Stomach (tissue), 9 donors: ENCODE results near the gene DNAH14. TPM values are rescaled to one million over a fixed set of nuclear protein-coding genes. Genes with fewer than 3 reads are reported as not detected.
"Not testable (repeated sequence)": the region's sequence is repeated elsewhere in the genome, so short reads cannot be mapped to it uniquely, and the experiment has no call there.

Source experiments
- DNase-seq, 2 donors: peaks; one replicate each; pipeline versions ENCODE4 v3.0.0 to v3.0.0-alpha.2; 2013 to 2019
- H3K27ac ChIP-seq, 5 donors: fragments of 200-600 bp in 4 of 5; sonication (generic) in 4 of 5; one replicate each; pipeline ENCODE4 v1.5.1; 2013 to 2019; ENCODE audit warnings: mild to moderate bottlenecking in 1 of 5, moderate library complexity in 1 of 5
- H3K27me3 ChIP-seq, 3 donors: fragments of 200-600 bp; sonication (generic); one replicate each; pipeline ENCODE4 v1.5.1; 2017 to 2019; ENCODE audit warnings: mixed run types in 1 of 3
- H3K36me3 ChIP-seq, 4 donors: fragments of 200-600 bp; sonication (generic); 1 replicate in 3 of 4; 2 replicates in 1 of 4; pipeline ENCODE4 v1.5.1; 2016 to 2019
- H3K4me1 ChIP-seq, 4 donors: fragments of 200-600 bp; sonication (generic); one replicate each; pipeline ENCODE4 v1.5.1; 2016 to 2019
- H3K4me3 ChIP-seq, 4 donors: fragments of 200-600 bp; sonication (generic) in 3 of 4; one replicate each; pipeline ENCODE4 v1.5.1; 2016 to 2019; ENCODE audit warnings: mild to moderate bottlenecking in 1 of 4
- H3K9me3 ChIP-seq, 4 donors: fragments of 200-600 bp; sonication (generic); one replicate each; pipeline ENCODE4 v1.5.1; 2016 to 2019
- EP300 ChIP-seq: sonication (generic); formaldehyde crosslinking; IDR thresholded peaks from one replicate; pipeline ENCODE4 v1.6.1; 2017; ENCODE audit warnings: antibody characterized with exemption
- POLR2A ChIP-seq, 4 donors: fragments of 450-650 bp; IDR thresholded peaks; one replicate each; pipeline ENCODE4 v1.6.1; 2016; ENCODE audit warnings: antibody characterized with exemption in 4 of 4, control low read depth in 2 of 4, mild to moderate bottlenecking in 1 of 4, moderate library complexity in 1 of 4
- POLR2AphosphoS5 ChIP-seq, 3 donors: sonication (generic); formaldehyde crosslinking; IDR thresholded peaks; one replicate each; pipeline ENCODE4 v1.6.1; 2016; ENCODE audit warnings: antibody characterized with exemption in 3 of 3
- WGBS, 5 donors: extraction: QIAGEN DNeasy Blood & Tissue Kit in 3 of 5; methylation state at CpG; one replicate each; pipeline versions ENCODE4 v1.1.5 to v1.1.7; 2013 to 2018; 5-methylcytosine and 5-hydroxymethylcytosine counted together
- intact Hi-C: fragments of 100-400 bp; cut with DNase I; formaldehyde crosslinking; loops from one replicate; pipeline ENCODE4 v1.15.1; 2023; ENCODE audit warnings: low total_unique reads
- polyA plus RNA-seq, 3 donors: library from polyadenylated mRNA; stranded (reverse); fragments of 200-250 nt; gene quantifications; one replicate each; pipeline ENCODE4 v1.2.3, GENCODE V29; 2013
- total RNA-seq, 5 donors: library from RNA; depleted of rRNA; stranded (reverse); fragments of >200 nt; gene quantifications; one replicate each; pipeline versions ENCODE4 v1.1.0 to v1.2.3, GENCODE V29; 2014 to 2016
- TF ChIP-seq, protein P1 (sequence below), 7 experiments: fragments of 450-650 bp in 4 of 7; fragments of 200-600 bp in 3 of 7; sonication (generic) in 3 of 7; IDR thresholded peaks; one replicate each; pipeline ENCODE4 v1.5.1; 2016 to 2019; ENCODE audit warnings: antibody characterized with exemption in 7 of 7, control low read depth in 2 of 7, mild to moderate bottlenecking in 1 of 7
- donor health status: healthy with polysubstance abuse.
- donor health status: Bipolar disorder and iron deficiency.
- donor health status: healthy.

DNAH14 gene
- total and polyA plus RNA-seq, 8 donors: 1.7 to 158 (median 6.2) TPM

DNA sequence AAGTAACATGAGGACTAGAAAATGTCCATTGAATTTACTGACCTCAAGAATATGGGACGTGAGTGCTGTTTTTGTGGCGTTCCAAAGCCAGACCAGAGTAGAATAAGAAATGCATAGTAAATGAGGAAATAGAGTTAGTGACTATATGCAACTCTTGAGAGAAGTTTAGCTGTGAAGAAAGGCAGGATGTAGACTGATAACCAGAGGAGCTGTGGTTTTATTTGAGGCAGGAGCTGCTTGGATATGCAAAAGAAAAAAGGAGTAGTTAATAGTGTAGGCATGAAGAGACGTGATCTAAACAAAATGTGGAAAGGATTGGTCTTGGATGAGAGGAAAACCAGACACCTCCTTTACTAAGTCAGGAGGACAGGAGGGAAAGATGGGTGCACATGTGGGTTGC lies 28.2 kb downstream of the DNAH14 start:
- Histone ChIP-seq H3K27me3 (no peaks in the 10 kb centered on the region), H3K9me3 (no peaks in the 10 kb centered on the region), H3K4me1 (no peaks in the 10 kb centered on the region), H3K27ac (no peak overlapping the region), H3K36me3 (no peaks in the 10 kb centered on the region), H3K4me3 (no peak overlapping the region)
- WGBS, 5 donors: 83 to 90% (median 87%) methylated on average over 3 of the region's 3 CpGs
- TF ChIP-seq, protein P1, sequence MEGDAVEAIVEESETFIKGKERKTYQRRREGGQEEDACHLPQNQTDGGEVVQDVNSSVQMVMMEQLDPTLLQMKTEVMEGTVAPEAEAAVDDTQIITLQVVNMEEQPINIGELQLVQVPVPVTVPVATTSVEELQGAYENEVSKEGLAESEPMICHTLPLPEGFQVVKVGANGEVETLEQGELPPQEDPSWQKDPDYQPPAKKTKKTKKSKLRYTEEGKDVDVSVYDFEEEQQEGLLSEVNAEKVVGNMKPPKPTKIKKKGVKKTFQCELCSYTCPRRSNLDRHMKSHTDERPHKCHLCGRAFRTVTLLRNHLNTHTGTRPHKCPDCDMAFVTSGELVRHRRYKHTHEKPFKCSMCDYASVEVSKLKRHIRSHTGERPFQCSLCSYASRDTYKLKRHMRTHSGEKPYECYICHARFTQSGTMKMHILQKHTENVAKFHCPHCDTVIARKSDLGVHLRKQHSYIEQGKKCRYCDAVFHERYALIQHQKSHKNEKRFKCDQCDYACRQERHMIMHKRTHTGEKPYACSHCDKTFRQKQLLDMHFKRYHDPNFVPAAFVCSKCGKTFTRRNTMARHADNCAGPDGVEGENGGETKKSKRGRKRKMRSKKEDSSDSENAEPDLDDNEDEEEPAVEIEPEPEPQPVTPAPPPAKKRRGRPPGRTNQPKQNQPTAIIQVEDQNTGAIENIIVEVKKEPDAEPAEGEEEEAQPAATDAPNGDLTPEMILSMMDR (IDR thresholded peaks at IDR 0.05): no peak
- no peak for TF ChIP-seq POLR2A (IDR thresholded peaks at IDR 0.05)
- TF ChIP-seq EP300: no peak
- TF ChIP-seq POLR2AphosphoS5 (IDR thresholded peaks at IDR 0.05): no peak
- intact Hi-C loops: no loop called here
- DNase-seq: no peak

DNA sequence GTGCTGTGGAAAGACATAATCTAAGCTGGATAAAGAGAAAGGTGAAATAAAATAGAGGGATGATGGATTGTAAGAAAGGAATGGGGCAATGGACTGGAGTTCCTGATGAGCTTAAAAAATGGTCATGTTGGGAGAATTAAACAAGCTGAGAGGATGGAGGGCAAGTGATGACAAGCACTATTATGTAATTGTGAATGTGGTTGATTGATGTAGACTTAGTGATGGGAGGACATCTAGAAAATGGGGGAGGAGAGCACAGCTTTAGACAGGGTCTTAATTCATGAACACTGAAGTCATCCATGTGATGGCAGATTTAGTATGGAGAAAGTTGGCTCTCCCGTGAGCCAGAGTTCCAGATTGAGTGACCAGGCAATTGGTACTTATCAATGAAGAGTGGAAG lies 29.0 kb downstream of the DNAH14 start:
- H3K9me3 ChIP-seq: no peaks in the 10 kb centered on the region

DNA sequence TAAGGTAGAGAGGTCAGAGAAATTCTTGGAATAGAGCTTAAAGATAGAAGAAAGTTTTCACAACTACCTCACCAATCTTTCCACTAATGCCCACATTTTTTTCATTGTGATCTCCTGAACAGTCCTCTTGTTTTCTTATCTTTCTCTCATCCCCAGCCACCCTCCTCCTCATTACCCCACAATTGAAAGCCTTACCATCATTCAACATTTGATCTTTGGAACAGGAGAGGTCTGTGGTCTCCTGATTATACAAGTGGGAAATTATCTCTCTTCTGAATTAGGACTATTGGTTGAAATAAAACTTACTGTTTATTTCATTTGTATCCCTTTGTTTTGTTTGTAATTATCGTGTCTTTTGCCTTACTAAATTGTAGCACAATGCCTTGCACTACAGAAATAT lies 29.6 kb downstream of the DNAH14 start:
- Histone ChIP-seq H3K36me3 (no peaks in the 10 kb centered on the region), H3K4me3 (no peak overlapping the region), H3K9me3 (no peaks in the 10 kb centered on the region), H3K27ac (no peak overlapping the region), H3K4me1 (no peaks in the 10 kb centered on the region), H3K27me3 (no peaks in the 10 kb centered on the region)
- DNase-seq: no peak
- WGBS, 5 donors: 30 to 91% (median 83%) methylated on average over 1 of the region's 1 CpG
- intact Hi-C loops: no loop called here
- TF ChIP-seq EP300 (no peak), POLR2AphosphoS5 (IDR thresholded peaks at IDR 0.05) (no peak), POLR2A (IDR thresholded peaks at IDR 0.05) (no peak)
- TF ChIP-seq, protein P1 (IDR thresholded peaks at IDR 0.05): no peak

More for the DNA sequence above, 29.0 kb downstream of the DNAH14 start:
- Histone ChIP-seq H3K27me3 (no peaks in the 10 kb centered on the region), H3K36me3 (no peaks in the 10 kb centered on the region), H3K4me1 (no peaks in the 10 kb centered on the region), H3K4me3 (no peak overlapping the region), H3K27ac (no peak overlapping the region)
- intact Hi-C loops: no loop called here
- WGBS, 5 donors: 89 to 100% (median 92%) methylated on average over 1 of the region's 1 CpG
- no peak for DNase-seq
- TF ChIP-seq POLR2AphosphoS5 (IDR thresholded peaks at IDR 0.05) (no peak), EP300 (no peak)

DNA sequence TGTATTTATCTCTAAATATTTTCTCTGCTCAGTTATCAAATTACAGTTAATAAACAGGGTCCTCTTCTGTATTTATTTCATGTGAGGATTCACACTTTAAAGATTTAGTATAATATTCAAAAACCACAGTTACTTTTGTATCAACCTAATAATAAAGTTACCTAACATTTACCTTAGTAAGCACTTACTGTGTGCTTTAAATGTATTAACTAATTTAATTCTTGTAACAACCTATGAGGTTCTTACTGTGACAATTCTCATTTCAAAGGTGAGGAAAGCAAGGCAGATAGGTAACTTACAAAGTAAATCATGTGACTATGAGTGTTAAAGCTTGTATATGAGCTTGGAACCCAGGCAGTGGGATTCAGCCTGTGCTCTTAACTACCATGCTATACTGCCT lies 30.2 kb downstream of the DNAH14 start:
- no peaks in the 10 kb centered on the region for H3K27me3 ChIP-seq
- H3K9me3 ChIP-seq: no peaks in the 10 kb centered on the region
- DNase-seq: no peak
- no peak for TF ChIP-seq POLR2A (IDR thresholded peaks at IDR 0.05)
- no peak for TF ChIP-seq EP300
- TF ChIP-seq POLR2AphosphoS5 (IDR thresholded peaks at IDR 0.05): no peak
- TF ChIP-seq, protein P1 (IDR thresholded peaks at IDR 0.05): no peak
- H3K4me1 ChIP-seq: no peaks in the 10 kb centered on the region
- H3K36me3 ChIP-seq: no peaks in the 10 kb centered on the region
- H3K4me3 ChIP-seq: no peak overlapping the region
- H3K27ac ChIP-seq: no peak overlapping the region
- intact Hi-C loops: no loop called here

DNA sequence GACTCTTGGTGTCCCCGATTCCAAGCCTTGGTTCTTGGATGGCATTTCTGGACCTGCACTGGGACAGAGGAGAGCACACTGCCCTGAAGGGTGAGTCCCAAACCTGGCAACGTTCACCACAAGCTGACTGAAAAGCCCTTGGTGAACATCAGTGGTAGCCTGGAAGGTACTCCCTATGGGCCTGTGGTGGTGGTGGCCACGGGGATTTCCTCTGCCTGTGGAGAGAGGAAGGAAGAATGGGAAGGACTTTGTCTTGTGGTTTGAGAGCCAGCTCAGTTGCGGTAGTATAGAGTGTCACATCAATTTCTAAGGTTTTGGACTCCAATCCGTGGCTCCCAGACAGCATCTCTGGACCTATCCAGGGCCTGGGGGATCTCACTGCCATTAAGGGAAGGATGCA lies 50.7 kb downstream of the DNAH14 start:
- H3K9me3 ChIP-seq: peaks cover 3 to 36% (median 6%) of the 10 kb centered on the region in 4 donors
- no peak overlapping the region for H3K4me3 ChIP-seq
- H3K27me3 ChIP-seq: no peaks in the 10 kb centered on the region
- TF ChIP-seq EP300 (no peak), POLR2A (IDR thresholded peaks at IDR 0.05) (no peak)
- no peak for DNase-seq
- WGBS, 5 donors: 75 to 88% (median 81%) methylated on average over 5 of the region's 5 CpGs
- no peak overlapping the region for H3K27ac ChIP-seq
- no peaks in the 10 kb centered on the region for H3K4me1 ChIP-seq
- intact Hi-C loops: no loop called here
- H3K36me3 ChIP-seq: no peaks in the 10 kb centered on the region

DNA sequence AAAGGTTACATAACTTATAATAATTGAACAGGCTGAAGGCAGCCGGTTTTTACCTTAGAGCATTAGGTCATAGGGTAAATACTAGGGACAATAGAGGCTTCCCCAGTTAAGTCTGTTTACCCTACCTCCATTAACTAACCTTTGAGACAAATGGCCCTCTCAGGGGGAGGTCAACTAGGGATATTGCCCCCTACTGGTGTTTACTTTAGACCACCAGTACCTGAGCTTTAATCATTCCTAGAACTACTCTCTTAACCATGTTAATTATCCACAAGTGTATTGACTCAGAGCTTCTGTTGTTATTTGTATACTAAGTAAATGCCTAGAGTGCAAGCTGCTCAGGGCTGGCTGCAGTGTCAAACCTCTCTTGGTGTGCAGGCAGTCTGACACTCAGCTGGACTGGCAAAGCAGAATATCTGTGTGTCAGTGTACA lies 52.5 kb downstream of the DNAH14 start:
- H3K36me3 ChIP-seq, intact Hi-C loops, H3K27me3 ChIP-seq, DNase-seq, H3K4me3 ChIP-seq, H3K27ac ChIP-seq, H3K4me1 ChIP-seq: not testable (repeated sequence)
- WGBS, 5 donors: 19 to 26% (median 23%) methylated on average over 1 of the region's 1 CpG
- H3K9me3 ChIP-seq: peaks cover 3 to 48% (median 6%) of the 10 kb centered on the region in 4 donors
